NCI-H2196 treated with DMSO at 0.1 percent for 48 hours (cell line): ENCODE data around the gene AHRR.
"Not testable (repeated sequence)": the region's sequence is repeated elsewhere in the genome, so short reads cannot be mapped to it uniquely, and the experiment has no call there.

Experiments used
- DNase-seq: peaks from one replicate; lab custom pipeline; 2025; ENCODE audit not compliant: unreplicated experiment; lab: John Stamatoyannopoulos, UW

Gene AHRR

DNA sequence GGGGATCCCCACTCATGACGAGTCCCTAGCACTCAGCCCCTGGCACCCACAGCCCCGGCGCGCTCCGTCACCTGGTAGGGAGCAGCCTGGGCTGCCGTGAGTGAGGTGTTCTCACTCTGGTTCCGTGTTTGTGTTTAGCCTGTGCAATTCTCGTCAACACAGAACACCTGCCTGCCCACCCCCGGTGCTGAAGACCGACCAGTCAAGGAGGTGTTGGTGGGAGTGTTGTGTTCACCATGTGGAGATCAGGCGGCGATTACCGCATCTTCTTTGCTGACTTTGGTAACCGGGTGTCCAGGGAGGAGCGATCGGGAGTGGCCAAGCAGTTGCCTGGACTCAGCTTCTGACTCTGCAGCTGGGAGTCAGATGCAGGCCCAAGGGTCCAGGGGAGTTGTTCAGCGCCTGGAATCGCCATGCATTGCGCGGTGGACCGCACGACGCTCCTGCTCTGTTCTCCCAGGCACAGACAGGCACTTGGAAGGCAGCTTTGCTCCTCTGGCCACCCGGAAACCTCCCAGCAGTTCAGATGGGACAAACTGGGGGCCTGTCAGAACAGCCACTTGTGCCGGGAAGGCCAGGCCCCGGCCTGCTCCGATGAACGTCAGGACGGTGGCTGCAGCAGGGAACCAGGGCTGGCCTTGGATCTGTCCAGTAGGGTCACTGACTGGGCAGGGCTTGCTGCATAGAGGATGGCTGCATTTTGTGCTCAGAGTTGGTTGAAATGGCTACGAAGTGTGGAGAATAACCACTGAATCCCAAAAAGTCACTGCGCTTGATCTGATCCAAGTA is 149.6 kb downstream of the AHRR start:
- DNase-seq: no peak

DNA sequence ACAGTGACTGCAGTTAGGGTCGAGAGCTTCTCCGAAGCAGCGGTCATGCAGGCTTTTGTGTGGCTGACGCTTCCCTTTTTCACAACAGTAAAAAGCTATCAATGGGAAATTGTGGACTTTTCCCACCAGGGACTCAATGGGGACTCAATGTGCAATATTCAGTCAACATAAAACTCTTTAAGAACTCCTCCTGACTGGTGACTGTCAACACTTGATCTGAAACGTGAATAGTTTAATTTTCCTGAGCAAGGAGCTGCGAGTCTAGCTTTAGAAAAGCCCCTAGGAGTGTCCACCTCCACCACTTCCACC is 150.2 kb downstream of the AHRR start:
- DNase-seq: no peak

DNA sequence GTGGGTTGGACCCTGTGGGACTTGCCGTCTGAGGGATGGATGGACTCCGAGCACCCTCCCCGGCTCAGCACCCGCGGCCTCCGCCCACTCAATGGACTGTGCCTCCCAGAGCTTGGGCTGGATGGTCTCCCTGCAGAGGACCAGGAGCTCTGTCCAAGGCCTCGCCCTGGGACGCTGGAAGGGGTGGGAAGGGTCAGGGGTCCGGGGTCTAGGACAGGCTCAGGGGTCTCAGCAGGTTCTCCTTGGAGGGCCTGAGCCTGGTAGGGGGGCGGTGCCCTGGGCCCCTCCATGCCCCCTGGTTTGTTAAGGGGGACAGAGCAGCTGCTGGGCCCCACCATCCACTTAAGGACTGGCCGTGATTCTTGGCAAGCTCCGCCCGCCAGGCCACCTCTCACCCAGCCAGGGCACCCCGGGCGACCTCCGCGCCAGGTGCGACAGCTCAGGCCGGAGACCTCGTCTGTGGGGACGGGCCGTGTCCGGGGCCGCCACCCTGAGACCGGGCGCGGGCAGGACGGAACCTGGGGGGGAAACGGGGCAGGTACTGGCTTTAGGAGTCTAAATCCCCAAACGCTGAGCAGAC is 150.7 kb downstream of the AHRR start:
- no peak for DNase-seq

DNA sequence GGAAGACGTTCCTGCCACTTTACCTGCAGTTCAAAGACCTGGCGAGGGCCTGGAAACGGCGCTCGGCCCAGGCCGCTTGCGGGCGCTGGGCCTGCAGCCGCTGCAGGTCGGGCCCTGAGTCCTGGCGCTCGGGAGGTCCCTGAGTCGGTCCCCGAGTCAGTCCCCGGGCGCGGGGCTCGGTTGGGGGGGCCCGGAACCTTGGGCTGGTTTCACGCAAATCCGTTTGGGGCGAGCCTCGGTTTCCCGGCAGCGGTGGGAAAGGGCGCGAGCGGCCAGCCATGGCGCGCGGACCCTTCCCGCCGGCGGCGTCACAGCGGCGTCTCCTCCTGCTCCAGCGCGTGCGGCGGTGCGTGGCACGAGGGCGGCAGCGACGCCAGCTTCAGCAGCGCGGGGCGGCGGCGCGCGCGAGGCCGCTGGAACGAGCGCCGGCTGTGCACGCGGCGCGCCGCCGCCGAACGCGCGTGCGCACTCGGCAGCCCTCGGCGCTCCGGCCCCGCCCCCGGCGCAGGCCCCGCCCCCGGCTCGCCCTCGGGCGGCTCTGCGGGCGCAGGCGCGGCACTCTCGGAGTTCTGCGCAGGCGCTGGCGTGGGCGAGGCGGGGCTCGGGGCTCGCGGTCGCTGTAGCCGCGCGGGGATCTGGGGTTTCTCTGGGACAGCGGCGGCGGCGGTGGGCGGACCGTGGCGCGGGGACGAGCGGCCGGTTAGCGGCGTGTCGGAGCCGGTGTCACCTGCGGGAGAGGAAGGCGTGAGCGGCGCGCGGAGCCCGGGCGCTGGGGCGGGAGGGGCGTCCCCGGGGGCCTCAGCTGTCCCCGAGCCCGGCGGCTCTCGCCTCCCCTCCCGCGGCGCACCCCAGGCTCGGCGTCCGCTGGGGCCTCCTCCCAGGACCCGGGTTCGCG is 151.4 kb downstream of the AHRR start:
- peak; percentile 70 for DNase-seq

DNA sequence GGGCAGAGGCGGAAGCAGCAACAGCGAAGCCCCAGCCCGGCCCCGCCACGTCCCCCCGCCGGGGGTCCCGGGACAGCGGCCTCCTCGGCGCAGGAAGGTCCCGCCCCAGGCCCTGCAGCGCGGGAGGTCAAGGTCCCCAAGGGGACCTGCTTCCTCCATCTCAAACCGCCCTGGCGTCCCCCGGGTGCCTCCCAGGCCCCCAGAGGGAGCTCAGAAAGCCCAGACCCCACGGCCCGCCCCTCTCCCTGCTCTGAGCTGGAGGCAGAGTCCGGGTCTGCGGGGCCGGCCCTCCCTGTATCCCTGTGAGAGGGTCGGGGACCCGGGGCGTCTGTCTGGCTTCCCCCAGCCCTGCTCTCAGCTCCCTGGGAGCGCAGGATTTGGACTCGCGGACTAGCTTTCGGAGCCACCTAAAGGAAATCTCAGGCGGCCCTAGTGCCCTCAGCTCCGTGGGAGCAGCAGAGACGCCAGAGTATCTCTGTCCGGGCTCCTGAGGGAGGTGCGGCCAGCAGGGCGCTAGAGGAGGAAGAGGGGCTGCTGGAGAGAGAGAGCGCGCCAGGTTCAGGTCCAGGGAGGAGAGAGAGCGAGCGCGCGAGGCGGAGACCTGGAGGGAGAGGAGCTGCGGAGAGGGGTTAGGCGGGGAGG is 152.2 kb downstream of the AHRR start:
- DNase-seq: no peak

DNA sequence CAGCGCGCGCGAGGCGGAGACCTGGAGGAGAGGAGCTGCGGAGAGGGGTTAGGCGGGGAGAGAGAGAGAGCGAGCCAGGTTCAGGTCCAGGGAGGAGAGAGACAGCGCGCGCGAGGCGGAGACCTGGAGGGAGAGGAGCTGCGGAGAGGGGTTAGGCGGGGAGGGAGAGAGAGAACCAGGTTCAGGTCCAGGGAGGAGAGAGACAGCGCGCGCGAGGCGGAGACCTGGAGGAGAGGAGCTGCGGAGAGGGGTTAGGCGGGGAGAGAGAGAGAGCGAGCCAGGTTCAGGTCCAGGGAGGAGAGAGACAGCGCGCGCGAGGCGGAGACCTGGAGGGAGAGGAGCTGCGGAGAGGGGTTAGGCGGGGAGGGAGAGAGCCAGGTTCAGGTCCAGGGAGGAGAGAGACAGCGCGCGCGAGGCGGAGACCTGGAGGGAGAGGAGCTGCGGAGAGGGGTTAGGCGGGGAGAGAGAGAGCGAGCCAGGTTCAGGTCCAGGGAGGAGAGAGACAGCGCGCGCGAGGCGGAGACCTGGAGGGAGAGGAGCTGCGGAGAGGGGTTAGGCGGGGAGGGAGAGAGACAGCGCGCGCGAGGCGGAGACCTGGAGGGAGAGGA is 152.8 kb downstream of the AHRR start:
- not testable (repeated sequence) for DNase-seq

DNA sequence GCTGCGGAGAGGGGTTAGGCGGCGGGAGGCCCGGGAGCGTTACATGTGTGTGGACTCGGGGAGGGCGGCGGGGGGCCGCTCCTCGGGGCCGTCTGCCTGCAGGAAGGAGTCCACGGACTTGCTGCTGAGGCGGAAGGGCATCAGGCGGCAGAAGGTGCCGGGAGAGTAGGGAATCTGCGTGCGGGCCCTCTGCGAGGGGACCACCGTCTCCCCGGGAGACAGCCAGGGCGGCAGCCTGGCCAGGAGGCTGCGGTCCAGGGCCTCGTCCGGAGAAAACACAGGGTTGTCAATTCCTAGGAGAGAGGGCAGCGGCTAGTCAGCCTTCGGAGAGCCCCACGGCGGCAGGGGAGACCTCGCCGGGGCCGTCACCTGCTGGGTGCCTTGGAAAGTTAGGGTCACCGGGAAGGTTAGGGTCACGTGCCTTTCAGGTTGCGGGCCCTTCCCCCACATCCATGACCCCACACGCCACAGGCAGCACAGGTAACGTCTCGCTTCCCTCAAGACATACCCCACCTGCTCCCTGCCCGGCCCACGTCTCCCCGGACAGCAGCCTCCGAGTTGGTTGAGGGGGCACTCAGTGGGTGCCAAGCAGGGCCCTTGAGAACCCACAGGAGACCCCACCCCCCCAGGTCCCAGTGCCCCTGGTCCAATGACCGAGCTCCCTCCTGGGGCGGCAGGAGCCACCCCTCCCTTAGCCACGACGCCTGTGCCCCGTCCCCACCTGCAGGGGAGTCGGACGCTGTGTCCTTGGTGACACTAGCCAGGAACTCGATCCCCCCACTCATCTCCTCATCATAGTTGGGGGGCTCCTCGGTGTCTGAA is 153.5 kb downstream of the AHRR start:
- no peak for DNase-seq

DNA sequence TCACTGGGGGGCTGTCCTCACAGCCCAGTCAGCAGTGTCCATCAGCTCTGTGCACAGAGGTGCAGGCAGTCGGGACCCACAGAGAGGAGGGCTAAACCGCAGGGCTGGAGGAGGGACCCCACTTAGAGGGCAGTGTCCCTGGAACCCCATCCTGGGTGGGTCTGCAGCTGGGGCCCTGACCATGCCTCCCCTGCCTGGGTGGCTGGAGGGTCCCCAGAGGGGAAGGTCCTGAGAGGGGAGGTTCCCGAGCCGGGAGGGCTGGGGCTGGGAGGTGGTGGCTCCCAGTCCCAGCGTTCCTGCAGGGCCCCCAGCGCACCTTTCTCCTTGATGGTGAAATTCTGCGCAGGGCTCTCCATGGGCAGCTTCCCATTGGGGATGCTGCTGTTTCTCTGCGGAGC is 154.2 kb downstream of the AHRR start:
- no peak for DNase-seq

DNA sequence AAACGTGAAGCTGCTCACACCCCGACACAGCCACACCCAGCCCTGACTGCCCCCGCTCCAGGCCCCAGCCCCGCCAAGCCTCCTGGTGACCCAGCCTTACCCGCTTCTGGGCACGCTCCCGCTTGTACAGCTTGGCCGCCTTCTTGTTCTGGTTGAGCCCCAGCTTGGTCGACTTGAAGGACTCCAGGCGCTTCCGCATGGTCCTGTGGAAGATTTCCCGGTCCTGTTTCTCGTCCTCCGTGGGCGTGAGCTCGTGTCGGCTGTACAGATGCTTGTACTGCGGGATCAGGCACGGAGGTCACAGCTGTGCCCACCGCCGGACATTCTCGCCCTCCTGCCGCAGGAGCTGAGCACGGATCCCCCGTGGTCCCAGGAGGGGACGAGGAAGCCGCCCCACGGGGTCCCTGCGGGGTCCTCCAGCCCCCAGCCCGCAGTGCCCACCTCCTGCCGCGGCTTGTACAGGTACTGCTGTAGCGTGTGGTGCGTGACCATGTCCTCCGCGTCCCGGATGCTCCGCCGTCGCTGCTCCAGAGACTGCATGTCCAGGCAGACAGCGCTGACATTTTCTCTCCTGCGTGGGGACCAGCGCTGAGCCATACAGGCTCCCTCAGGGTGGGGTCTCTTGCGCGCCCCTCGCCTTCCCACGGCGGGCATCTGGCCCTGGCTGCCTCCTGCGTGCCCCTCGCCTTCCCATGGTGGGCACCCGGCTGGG is 154.7 kb downstream of the AHRR start:
- DNase-seq: no peak

DNA sequence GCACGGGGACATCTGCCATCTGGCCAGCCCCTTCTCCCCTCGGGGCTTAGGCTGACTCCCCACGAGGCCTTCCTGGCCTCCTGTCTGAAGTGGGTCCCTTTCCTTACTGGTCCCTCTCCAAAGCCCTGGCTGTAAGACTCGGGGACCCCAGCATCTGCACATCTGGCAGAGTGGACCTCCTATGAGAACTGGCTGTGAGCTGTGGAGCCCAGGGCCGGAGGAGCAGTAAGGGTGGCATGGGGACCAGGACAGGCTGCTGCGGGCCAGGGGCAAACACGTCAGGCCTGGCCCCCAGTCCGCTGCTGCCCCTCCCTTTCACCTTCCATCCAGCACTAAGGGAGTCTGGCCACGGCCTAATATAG is 155.3 kb downstream of the AHRR start:
- no peak for DNase-seq

DNA sequence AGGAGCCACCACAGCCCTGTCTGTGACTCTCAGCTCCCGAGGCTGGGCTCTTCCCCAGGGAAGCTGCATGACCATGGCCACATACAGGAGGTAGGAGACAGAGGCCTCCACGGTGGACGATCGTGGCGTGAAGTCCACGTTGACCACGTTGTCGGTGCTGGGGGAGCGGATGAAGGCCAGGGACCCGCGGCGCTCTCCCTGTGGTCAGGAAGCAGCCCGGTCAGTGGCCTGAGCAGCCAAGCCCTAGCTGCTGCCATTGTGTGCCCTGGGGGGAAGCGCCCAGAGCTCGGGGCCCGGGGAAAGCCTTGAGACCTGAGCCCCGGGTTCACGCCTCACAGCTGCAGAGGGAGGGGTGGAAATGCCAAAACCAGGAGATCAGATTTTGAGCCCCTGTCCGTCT is 155.7 kb downstream of the AHRR start:
- no peak for DNase-seq

DNA sequence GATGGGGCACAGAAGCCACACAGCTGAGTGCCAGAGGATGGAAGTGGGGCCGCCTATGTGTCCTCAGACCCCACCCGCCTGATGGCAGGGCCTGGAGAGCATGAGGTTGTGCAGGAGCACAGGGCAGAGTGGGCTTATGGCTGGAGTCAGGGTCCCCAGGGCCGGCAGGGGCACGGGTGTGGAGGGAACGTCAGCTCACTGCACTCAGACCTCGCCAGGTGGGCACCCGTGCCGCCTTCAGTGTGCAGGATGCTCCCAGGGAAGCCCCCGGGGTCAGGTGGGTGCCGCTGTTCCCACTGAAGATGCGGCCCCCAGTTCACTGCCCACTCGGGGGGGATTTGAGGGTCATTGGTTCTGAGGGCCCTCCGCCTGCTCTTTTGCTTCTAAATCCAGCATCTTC is 156.4 kb downstream of the AHRR start:
- DNase-seq: no peak

DNA sequence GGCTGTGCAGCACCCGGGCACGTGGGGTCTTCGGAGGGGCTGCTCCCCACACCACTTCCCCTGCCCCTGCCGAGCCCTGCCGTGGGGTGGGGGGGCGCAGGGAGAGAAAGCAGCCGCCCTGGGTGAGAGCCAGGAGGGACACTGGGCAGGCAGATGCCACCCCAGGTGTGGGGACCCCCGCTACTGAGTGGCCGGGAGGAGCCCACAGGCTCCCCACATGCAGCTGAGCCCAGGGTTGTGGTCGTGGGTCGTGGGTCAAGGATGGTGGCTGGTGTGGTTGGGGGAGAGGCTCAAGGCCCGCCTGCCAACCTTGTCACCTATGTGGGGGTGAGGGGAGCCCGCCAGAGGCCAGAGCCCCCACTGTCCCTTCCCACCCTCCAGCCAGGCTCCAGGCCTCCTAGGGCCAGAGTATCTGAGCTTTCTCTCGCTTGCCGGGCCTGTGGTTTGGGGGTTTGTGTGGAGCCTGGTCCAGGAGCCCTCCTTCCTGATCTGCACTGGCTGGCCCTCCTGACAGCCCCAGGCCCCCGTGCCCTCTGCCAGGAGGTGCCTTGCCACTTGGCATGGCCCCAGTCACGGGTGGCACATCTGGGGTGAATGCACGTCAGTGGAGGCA is 157.0 kb downstream of the AHRR start:
- DNase-seq: no peak

DNA sequence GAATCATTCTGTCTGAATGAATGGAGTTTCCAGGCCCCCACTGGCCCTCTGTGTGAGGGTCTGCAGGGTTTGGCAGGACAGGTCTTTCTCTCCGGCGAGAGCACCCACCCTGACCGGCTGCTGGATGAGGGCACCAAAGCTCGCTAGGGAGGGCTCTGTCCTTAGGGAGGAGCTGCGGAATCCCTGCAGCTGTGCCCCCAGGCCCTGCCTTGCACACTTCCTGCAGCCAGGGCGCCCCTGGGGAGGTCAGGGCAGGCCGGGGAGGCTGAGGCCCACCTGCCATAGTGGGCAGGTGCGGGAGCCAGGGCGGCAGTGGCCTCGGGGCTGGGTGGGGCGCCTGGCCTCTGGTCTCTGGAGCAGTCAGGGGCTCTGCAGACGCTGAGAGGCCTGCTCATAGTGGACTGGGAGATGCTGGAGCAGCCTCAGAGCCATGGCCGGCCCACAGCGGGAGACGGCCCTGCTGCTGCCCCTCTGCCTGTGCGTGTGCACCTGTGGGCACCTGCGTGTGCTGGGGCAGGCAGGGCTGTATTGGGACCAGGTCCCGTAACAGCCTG is 157.5 kb downstream of the AHRR start:
- no peak for DNase-seq

DNA sequence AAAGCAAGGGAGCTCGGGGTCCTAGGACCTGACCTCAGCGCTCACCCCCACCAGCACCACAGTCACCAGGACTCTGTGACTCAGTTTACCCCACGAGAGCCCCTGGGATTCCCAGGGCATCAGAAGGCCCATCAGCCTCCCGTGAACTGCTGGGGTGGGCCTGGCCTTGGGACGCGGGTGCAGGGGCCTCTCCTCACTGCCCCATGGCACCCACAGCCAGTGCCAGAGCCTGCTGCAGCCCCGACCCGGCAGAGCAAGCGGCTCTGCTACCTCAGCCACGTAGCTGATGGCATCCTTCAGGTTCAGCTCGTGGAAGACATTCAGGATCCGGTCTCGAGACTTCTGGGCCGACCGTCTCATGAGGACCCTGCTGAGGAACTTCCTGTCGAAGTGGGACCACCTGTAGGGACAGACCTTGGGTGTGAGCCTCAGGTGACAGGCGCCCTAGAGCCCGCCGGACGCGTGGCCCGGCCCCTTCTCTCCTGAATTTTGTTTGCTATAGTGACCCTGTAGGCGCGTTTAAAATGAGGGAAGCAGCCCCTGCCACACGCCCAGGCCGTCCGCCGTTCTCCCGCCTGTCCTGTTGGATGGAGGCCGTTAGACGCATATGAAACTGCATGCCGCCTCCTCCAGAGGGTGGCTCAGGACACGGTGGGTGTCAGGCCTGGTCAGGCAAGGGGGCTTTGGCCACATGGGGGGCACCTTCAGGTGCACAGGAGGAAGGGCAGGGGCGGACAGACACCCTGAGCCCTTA is 158.2 kb downstream of the AHRR start:
- no peak for DNase-seq

DNA sequence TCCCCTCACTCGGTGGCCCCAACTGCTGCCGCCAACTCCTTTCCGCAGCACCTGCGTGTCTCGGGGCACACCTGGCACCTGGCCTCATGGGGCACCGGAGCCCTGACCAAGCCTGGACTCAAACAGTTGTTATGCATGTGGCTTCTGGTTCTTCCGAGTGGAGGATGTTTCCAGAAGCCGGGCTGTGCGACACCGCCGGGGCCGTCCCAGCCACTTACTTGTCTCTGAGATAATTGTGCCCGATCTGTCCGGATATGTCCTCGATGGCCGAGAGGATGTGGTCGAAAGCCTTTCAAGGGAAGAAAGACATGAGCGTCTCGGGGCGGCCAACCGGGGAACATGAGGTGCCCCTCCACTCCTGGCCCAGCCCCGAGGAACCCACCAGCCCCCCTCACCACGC is 159.8 kb downstream of the AHRR start:
- no peak for DNase-seq

DNA sequence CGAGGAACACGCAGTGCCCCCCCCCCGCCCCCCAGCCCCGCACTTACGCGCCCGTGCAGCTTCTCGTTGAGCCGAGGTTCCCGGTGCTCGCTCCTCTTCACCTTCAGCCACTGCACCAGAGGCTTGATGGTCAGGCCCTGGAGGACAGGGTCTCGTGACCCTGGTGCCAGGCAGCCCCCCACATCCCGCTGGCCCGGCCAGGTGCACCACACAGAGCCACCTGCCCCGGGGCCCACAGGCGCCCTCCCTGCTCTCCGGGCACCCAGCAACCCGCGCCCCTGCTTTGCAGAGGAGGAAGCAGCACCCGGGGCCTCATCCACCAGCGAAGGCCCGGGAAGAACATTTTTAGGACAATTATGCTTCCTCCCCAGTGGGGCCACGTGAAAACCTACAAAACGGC is 160.5 kb downstream of the AHRR start:
- DNase-seq: no peak

DNA sequence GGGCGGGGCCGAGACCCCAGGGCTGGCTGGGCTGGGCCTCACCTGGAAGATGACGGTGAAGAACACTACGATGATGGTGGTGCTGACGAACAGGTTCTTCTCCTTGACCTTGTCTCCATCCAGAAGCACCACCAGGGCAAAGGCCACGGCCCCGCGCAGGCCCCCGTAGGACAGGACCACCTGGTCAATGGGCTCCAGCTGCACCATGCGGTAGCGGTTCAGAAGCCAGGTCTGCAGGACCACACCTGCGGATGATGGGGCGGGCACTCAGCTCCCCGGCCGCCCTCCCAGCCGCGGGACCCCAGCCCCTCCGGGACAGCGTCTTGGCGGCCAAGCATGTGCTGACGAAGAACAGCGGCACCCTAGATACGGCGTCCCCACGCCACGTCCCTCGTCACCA is 161.0 kb downstream of the AHRR start:
- no peak for DNase-seq
